ENCODE results near the gene ZNF771.

ZNF771 gene

DNA sequence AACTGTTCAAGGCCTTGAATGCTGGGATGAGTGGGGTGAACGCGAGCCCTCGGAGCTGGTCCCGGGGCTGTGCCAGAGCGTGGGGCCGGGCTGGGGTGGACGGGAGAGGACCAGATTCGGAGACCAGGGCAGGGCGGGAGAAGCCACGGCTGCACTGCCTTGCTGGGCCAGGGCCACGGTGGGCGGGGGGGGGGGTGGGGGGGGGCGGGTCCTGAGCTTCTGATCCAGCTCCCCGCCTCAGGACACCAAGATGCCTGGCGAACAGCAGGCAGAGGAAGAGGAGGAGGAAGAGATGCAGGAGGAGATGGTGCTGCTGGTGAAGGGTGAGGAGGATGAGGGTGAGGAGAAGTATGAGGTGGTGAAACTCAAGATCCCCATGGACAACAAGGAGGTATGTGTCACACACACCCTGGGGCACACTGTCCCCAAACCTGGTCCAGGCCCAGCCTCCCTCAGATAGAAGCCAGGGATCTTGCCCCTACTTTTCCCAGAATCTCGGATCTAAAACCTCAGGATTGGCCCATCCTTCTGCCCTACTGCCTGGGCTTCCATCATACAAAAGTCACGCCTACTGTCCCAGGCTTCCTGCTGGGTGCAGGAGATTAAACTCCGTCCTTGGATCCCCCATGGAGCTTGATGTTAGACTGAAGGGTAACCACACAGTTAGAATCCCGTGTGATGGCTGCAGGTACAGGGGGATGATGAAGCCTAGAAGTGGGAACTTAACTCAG lies 563 bp downstream of the ZNF771 start:
- TF ChIP-seq, protein P1, sequence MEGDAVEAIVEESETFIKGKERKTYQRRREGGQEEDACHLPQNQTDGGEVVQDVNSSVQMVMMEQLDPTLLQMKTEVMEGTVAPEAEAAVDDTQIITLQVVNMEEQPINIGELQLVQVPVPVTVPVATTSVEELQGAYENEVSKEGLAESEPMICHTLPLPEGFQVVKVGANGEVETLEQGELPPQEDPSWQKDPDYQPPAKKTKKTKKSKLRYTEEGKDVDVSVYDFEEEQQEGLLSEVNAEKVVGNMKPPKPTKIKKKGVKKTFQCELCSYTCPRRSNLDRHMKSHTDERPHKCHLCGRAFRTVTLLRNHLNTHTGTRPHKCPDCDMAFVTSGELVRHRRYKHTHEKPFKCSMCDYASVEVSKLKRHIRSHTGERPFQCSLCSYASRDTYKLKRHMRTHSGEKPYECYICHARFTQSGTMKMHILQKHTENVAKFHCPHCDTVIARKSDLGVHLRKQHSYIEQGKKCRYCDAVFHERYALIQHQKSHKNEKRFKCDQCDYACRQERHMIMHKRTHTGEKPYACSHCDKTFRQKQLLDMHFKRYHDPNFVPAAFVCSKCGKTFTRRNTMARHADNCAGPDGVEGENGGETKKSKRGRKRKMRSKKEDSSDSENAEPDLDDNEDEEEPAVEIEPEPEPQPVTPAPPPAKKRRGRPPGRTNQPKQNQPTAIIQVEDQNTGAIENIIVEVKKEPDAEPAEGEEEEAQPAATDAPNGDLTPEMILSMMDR (IDR thresholded peaks at IDR 0.05), result no peak
- Histone ChIP-seq H3K9me3 (no peaks in the 10 kb centered on the region), H3K4me3 (peak overlapping the region; percentile 62 to 65), H3K36me3 (peaks cover 0 to 14% (median 5%) of the 10 kb centered on the region in 3 donors), H3K4me1 (peaks cover 0 to 30% (median 22%) of the 10 kb centered on the region in 4 donors), H3K27me3 (no peaks in the 10 kb centered on the region), H3K27ac (peak overlapping the region; percentile 80 to 92)
- DNase-seq, result no peak
- intact Hi-C loops (cut with DNase I; ENCODE audit: low total_unique reads), result loop anchor here (1.0 kb wide), 1 partner anchor 342 kb away; no protein-coding TSS in a partner anchor

DNA sequence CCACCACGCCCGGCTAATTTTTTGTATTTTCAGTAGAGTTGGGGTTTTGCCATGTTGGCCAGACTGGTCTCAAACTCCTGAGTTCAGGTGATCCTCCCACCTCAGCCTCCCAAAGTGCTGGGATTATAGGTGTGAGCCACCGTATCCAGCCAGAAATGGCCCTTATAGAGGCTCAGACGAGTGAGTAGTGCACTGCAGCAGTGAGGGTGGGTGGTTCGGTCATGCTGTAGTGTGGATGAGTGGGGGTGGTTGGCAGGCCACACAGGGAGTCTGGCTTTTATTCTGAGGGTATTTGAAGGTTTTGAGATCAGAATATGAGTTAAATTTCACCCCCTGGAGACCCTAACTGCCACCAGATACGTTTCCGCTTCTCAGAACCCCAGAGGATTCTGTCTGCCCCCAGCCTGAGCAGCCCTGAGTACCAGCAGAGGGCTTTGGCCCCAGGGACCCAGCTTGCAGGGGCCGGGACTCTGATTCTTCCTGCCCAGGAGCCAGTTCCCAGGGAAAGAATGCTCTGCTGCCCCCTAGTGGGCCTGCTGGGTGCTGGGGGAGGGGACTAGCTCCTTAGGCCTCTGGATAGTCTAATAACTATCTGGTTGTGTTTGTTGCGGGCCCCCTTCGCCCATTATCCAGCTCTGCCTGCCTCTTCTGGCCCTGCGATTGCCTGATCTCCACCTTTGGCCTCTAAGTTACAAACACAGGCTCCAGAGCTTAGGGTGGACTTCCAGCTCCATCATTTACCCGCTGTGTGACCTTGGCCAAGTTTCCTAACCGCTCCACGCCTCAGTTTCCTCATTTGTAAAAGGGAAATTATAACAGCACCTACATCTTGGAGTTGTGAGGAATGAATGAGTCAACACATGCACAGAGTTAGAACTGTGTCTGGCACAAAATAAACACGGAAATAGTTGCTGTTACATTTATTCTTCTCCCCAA lies 2.0 kb downstream of the ZNF771 start:
- DNase-seq, result peak; percentile 88 to 94
- H3K27ac ChIP-seq, result peak overlapping the region in 1 of 2 donors; percentile 41
- intact Hi-C loops (cut with DNase I; ENCODE audit: low total_unique reads), result no loop called here
- H3K27me3 ChIP-seq, result no peaks in the 10 kb centered on the region
- H3K4me1 ChIP-seq, result peaks cover 0 to 30% (median 22%) of the 10 kb centered on the region in 4 donors
- no peaks in the 10 kb centered on the region for H3K9me3 ChIP-seq
- peaks cover 0 to 27% (median 5%) of the 10 kb centered on the region in 3 donors for H3K36me3 ChIP-seq
- no peak overlapping the region for H3K4me3 ChIP-seq
- TF ChIP-seq, protein P1 (IDR thresholded peaks at IDR 0.05), result peak; percentile 92 to 94

DNA sequence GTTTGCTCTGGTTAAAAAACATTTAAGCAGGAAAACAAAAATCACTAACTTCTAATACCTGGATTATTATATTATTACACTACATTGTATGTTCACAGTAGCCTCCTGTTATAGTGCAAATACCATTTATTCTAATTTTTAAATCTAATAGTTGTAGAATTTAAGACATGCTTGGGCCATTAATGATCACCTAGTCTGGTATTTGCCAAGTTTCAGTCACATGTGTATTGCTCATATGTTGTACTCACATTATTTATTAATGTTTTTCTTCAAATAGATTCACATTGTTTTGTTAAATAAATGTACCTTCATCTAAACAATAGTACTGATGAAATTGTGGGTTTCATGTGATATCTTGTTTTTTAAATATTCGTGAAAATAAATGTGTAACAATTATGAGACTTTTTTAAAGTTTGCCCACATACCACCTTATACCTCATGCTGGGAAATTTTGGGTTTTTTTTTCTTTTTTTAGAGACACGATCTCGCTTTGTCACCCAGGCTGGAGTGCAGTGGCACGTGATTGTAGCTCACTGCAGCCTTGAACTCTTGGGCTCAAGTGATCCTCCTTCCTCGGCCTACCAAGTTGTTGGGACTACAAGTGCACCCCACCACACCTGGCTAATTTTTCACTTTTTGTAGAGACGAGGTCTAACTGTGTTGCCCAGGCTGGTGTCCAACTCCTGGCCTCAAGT lies 5.9 kb downstream of the ZNF771 start:
- Histone ChIP-seq H3K27ac (no peak overlapping the region), H3K9me3 (no peaks in the 10 kb centered on the region), H3K36me3 (peaks cover 0 to 28% (median 5%) of the 10 kb centered on the region in 3 donors), H3K27me3 (no peaks in the 10 kb centered on the region), H3K4me3 (no peak overlapping the region), H3K4me1 (peaks cover 0 to 27% (median 20%) of the 10 kb centered on the region in 4 donors)
- TF ChIP-seq, protein P1 (IDR thresholded peaks at IDR 0.05), result no peak
- intact Hi-C loops (cut with DNase I; ENCODE audit: low total_unique reads), result no loop called here
- DNase-seq, result no peak

DNA sequence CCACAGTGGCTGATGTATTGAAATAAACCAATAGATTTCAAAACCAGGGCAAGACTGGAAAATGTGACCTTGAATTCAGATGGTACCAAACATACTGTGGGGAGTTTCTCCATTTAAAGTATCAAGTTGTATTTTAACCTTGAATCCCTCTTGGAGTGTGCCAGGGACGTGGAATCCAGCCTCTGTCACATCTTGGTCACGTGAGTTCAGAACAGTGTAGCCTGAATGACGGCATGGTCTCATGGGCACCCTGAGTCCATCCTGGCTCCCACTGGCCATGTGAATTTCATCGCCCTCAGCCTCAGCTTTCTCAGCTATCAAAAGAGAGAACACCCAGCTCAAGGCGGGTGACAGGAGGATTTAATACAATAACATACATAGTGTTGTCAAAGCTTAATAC lies 6.8 kb downstream of the ZNF771 start:
- H3K36me3 ChIP-seq, result peaks cover 0 to 28% (median 5%) of the 10 kb centered on the region in 3 donors
- H3K27me3 ChIP-seq, result no peaks in the 10 kb centered on the region
- peaks cover 0 to 21% (median 13%) of the 10 kb centered on the region in 4 donors for H3K4me1 ChIP-seq
- H3K27ac ChIP-seq, result no peak overlapping the region
- H3K9me3 ChIP-seq, result no peaks in the 10 kb centered on the region
- intact Hi-C loops (cut with DNase I; ENCODE audit: low total_unique reads), result no loop called here
- TF ChIP-seq, protein P1 (IDR thresholded peaks at IDR 0.05), result no peak
- DNase-seq, result no peak
- H3K4me3 ChIP-seq, result no peak overlapping the region

DNA sequence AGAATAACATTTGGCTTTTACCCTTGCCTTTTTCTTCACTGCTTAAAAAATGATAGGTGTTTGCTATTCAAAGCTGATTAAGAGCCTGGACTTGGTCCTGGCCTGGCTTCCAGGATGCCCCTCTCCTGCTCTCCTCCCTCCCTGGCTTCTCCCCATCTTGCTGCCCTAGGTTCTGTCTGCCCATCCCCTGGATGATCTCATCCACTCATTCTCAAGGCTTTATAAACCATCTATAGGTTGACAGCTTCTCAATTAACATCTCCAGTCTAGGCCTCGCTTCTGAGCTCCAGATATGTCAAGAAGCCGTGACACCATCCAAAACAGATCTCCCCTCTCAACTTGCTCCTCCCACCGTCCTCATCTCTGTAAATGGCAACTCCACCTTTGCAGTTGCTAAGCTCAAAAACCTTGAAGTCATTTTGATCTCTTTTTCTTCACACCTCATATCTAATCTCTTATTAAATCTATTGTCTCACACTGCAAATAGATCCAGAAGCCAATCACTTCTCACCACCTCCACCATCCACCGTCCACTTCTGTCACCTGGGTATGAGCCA lies 8.7 kb downstream of the ZNF771 start:
- Histone ChIP-seq H3K4me1 (peaks cover 0 to 14% (median 6%) of the 10 kb centered on the region in 4 donors), H3K27ac (no peak overlapping the region), H3K9me3 (no peaks in the 10 kb centered on the region), H3K27me3 (no peaks in the 10 kb centered on the region), H3K4me3 (no peak overlapping the region), H3K36me3 (peaks cover 0 to 31% (median 5%) of the 10 kb centered on the region in 3 donors)
- TF ChIP-seq, protein P1 (IDR thresholded peaks at IDR 0.05), result no peak
- DNase-seq, result no peak
- intact Hi-C loops (cut with DNase I; ENCODE audit: low total_unique reads), result no loop called here
